Body of pancreas (tissue), 4 donors: ENCODE measurements around the gene DAP3. TPM values are rescaled to one million over a fixed set of nuclear protein-coding genes. Genes with fewer than 3 reads are reported as not detected.
"Not testable (repeated sequence)": the region's sequence is repeated elsewhere in the genome, so short reads cannot be mapped to it uniquely, and the experiment has no call there.

Source experiments
- ATAC-seq: fragments of 150-250 bp; one replicate; pipeline ENCODE4 v1.9.1; 2016
- DNase-seq, 4 donors: peaks; one replicate each; pipeline ENCODE4 v3.0.0-alpha.2; 2019
- H3K27ac ChIP-seq, 4 donors: fragments of 200-600 bp; sonication (generic); 1 replicate in 3 of 4; 2 replicates in 1 of 4; pipeline versions ENCODE4 v1.5.1 to v1.6.1; 2016 to 2019; ENCODE audit warnings: mild to moderate bottlenecking in 1 of 4, mixed read lengths in 1 of 4, moderate library complexity in 1 of 4
- H3K27me3 ChIP-seq, 2 donors: fragments of 200-600 bp; sonication (generic); one replicate each; pipeline ENCODE4 v1.6.0; 2016; ENCODE audit warnings: mild to moderate bottlenecking in 1 of 2
- H3K36me3 ChIP-seq, 2 donors: fragments of 200-600 bp; sonication (generic); replicated peaks in 1 of 2; 2 replicates each; pipeline ENCODE4 v1.5.1; 2016; ENCODE audit warnings: low read depth in 2 of 2; ENCODE audit not compliant: insufficient read depth in 1 of 2
- H3K4me1 ChIP-seq: fragments of 200-600 bp; sonication (generic); one replicate; pipeline ENCODE4 v1.6.0; 2016
- H3K4me3 ChIP-seq, 2 donors: fragments of 200-600 bp; sonication (generic); 1 replicate in 1 of 2; 2 replicates in 1 of 2; pipeline ENCODE4 v1.5.1; 2016 to 2019
- H3K9me3 ChIP-seq, 3 donors: fragments of 200-600 bp; sonication (generic); 1 replicate in 2 of 3; 2 replicates in 1 of 3; pipeline ENCODE4 v1.5.1; 2016
- CTCF ChIP-seq, 7 experiments: fragments of 450-650 bp in 4 of 7; fragments of 200-600 bp in 3 of 7; sonication (generic) in 3 of 7; IDR thresholded peaks; one replicate each; pipeline ENCODE4 v1.5.1; 2016 to 2019; ENCODE audit warnings: antibody characterized with exemption in 7 of 7
- POLR2A ChIP-seq, 3 donors: fragments of 450-650 bp; IDR thresholded peaks; one replicate each; pipeline ENCODE4 v1.6.1; 2016; ENCODE audit warnings: antibody characterized with exemption in 3 of 3, mild to moderate bottlenecking in 2 of 3
- WGBS, 2 donors: methylation state at CpG; one replicate each; pipeline ENCODE4 v1.1.5; 2017; 5-methylcytosine and 5-hydroxymethylcytosine counted together
- intact Hi-C: fragments of 100-400 bp; cut with DNase I; formaldehyde crosslinking; loops from one replicate; pipeline ENCODE4 v1.15.1; 2023
- total RNA-seq, 2 donors: library from RNA; depleted of rRNA; stranded (reverse); fragments of >200 nt; gene quantifications; one replicate each; pipeline ENCODE4 v1.1.0, GENCODE V29; 2016

The DAP3 gene
- total RNA-seq, 2 donors from 2014 or later: 71.9 to 110 TPM

- no peaks in the 10 kb centered on the region for H3K4me1 ChIP-seq
These were observed 20.5 kb downstream of the DAP3 start for GRCh38 chr1:155709391-155709790.

GRCh38 chr1:155711457-155711856 lies 22.6 kb downstream of the DAP3 start:
- 71 to 84% methylated on average over 2 to 3 of the region's 3 CpGs for WGBS, 2 donors
- H3K27ac ChIP-seq, ATAC-seq, H3K4me3 ChIP-seq, intact Hi-C loops, H3K4me1 ChIP-seq, DNase-seq, H3K9me3 ChIP-seq, H3K27me3 ChIP-seq, H3K36me3 ChIP-seq: not testable (repeated sequence)

More at GRCh38 chr1:155709391-155709790, 20.5 kb downstream of the DAP3 start:
- TF ChIP-seq POLR2A (IDR thresholded peaks at IDR 0.05): no peak
- intact Hi-C loops: no loop called here
- ATAC-seq (no peak), DNase-seq (no peak)
- Histone ChIP-seq H3K9me3 (no peaks in the 10 kb centered on the region), H3K27me3 (no peaks in the 10 kb centered on the region), H3K36me3 (peaks cover 0 to 6% of the 10 kb centered on the region in 2 donors), H3K27ac (no peak overlapping the region), H3K4me3 (no peak overlapping the region)
- WGBS, 2 donors: 97 to 100% methylated on average over 3 of the region's 3 CpGs

GRCh38 chr1:155712636-155713035 lies 23.7 kb downstream of the DAP3 start:
- intact Hi-C loops, H3K4me3 ChIP-seq, H3K27ac ChIP-seq, DNase-seq, H3K9me3 ChIP-seq, H3K27me3 ChIP-seq, H3K36me3 ChIP-seq, ATAC-seq, H3K4me1 ChIP-seq: not testable (repeated sequence)
- WGBS, 2 donors: 91 to 96% methylated on average over 3 of the region's 3 CpGs

GRCh38 chr1:155713075-155713474 lies 24.2 kb downstream of the DAP3 start:
- 61 to 66% methylated on average over 2 of the region's 2 CpGs for WGBS, 2 donors
- Histone ChIP-seq H3K27me3 (no peaks in the 10 kb centered on the region), H3K9me3 (no peaks in the 10 kb centered on the region), H3K4me3 (no peak overlapping the region), H3K27ac (no peak overlapping the region), H3K36me3 (peaks cover 0 to 8% of the 10 kb centered on the region in 2 donors), H3K4me1 (no peaks in the 10 kb centered on the region)
- no peak for TF ChIP-seq CTCF (IDR thresholded peaks at IDR 0.05)
- TF ChIP-seq POLR2A (IDR thresholded peaks at IDR 0.05): no peak
- ATAC-seq (no peak), DNase-seq (no peak)
- intact Hi-C loops: no loop called here

- H3K36me3 ChIP-seq: peaks cover 0 to 11% of the 10 kb centered on the region in 2 donors
- ATAC-seq, intact Hi-C loops, H3K4me1 ChIP-seq, H3K27ac ChIP-seq, H3K27me3 ChIP-seq, H3K4me3 ChIP-seq, H3K9me3 ChIP-seq, DNase-seq: not testable (repeated sequence)
- WGBS, 2 donors: 96% methylated on average over 3 of the region's 3 CpGs
These were observed 26.2 kb downstream of the DAP3 start for GRCh38 chr1:155715056-155715455.

- intact Hi-C loops: no loop called here
These were observed 26.9 kb downstream of the DAP3 start for GRCh38 chr1:155715777-155716176.

More at GRCh38 chr1:155715777-155716176, 26.9 kb downstream of the DAP3 start:
- TF ChIP-seq CTCF (IDR thresholded peaks at IDR 0.05): no peak
- no peak for TF ChIP-seq POLR2A (IDR thresholded peaks at IDR 0.05)
- H3K9me3 ChIP-seq: no peaks in the 10 kb centered on the region
- no peak for ATAC-seq
- no peak for DNase-seq
- 94 to 96% methylated on average over 5 of the region's 5 CpGs for WGBS, 2 donors
- H3K36me3 ChIP-seq: peaks cover 0 to 11% of the 10 kb centered on the region in 2 donors
- H3K27ac ChIP-seq: no peak overlapping the region
- H3K4me1 ChIP-seq: no peaks in the 10 kb centered on the region
- no peak overlapping the region for H3K4me3 ChIP-seq
- H3K27me3 ChIP-seq: no peaks in the 10 kb centered on the region
